Femur (tissue), 1 donor: ENCODE measurements around the gene PPFIA1.

Experiments used
- DNase-seq: peaks from one replicate; pipeline ENCODE4 v3.0.0-alpha.2; 2017

The PPFIA1 gene

DNA sequence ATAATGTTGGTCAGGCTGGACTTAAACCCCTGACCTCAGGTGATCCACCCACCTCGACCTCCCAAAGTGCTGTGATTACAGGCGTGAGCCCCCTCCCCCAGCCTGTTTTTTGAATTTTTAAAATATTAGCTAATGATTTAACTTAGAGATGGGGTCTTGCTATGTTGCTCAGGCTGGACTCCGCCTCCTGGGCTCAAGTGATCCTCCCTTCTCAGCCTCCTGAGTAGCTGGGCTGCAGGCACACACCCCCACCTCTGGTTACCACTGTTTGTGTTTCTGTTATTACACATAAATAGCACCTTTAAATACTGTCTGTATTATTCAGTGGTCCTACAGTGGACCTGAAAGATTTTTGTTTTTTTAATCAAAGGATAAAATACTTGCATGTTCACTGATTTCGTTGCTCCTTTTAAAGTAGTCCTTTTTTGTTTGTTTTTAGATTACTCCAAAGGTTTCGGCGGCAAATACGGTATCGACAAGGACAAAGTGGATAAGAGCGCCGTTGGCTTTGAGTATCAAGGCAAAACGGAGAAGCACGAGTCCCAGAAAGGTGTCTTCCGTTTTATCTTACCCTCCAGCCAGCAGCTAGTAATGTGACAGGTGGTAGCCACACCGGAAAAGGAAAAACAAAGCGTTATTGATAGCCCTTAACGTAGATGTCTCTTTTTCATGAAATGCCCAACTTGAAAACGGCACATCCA, 149.0 kb downstream of the PPFIA1 start:
- no peak for DNase-seq

GRCh38 chr11:70420008-70420464, 149.5 kb downstream of the PPFIA1 start:
- DNase-seq, result no peak

DNA sequence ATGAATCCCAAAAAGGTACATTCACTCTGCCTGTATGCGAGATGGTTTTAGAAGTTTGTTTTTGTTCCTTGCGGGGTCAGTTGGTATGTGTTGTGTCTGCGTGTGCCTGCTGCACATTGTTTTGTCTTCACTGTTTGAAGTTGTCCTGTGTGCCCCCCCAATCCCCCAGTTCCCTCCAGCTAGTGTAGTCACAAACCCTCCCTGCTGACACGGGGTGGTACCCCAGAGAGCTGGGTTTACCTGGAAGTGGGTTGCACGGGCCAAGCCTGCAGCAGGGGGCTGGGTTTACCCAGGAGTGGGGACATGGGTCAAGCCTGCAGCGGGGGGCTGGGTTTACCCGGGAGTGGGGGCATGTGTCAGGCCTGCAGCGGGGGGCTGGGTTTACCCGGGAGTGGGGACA, 150.0 kb downstream of the PPFIA1 start:
- DNase-seq, result no peak

DNA sequence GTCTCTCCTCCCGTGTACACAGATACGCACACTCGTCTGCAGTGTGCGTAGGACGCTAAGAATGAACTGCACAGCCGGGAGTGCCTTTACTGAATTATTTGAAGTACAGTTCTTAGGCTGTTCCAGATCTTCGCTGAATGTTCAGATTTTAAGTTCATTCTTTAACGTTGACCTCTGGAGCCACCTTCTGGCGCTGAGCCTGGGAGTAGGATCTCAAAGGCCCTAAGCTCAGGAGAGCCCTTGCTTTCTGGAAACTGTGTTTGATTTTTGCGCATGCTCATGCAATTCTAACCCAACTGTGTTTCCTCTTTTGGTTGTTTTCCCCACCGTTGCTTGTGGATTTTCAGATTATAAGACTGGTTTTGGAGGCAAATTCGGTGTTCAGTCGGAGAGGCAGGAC, 150.6 kb downstream of the PPFIA1 start:
- no peak for DNase-seq

DNA sequence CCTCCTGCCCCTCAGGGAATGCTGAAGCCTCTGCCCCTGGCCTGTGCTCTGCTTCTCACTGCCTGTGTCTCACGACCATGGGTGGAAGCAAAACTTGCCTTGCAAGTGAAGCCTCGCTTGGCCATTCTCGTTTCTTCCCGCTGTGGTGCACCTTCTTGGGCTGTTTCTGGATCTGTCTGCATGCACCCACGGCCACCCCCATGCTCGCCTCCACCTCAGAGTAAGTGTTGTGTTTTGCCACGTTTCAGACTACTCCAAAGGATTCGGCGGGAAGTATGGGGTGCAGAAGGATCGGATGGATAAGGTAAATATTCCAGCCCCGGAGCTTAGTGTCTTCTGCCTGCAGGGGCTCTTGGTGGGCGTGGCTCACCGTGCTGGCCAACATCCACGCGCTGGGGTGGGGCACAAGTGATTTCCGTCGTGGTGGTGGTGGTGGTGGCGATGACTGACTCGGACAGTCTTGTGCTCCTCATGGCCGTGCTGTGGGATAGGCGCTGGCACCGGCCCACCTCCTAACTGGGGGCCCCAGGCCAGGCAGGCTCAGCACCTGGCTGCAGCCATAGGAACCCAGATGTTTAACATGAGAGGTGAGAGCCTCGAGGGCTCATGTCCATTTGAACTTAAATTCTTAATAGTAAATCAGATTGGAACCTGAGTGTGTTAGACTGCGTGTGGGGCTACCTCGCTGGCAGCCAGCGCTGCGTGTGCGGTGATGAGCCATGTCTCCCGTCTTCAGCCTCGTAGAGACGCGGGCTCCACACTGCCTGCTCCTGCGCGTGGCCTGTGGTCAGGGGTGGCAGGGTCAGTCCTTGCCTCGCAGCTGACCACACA, 152.4 kb downstream of the PPFIA1 start:
- no peak for DNase-seq

GRCh38 chr11:70423523-70424505, 153.3 kb downstream of the PPFIA1 start:
- peak; percentile 38 for DNase-seq

GRCh38 chr11:70424765-70425344, 154.4 kb downstream of the PPFIA1 start:
- DNase-seq, result no peak

DNA sequence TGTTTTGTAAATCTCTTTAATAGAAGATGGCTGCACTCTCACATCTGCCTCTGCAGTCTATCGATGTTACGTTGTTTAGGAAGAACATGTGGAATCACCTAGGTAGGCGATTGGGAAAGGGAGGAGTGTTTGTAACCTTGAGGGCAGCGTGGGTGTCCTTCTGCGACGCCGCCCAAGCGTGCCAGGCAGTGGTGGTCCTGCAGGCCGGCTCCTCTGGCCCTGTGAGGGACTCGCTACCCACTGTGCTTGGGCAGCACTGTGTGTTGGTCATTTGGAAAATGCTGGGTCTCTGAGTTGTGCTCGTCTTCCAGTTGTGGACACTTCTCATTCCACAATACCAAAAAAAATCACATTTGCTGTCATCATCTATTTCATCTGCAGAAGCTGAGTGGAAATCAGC, 156.9 kb downstream of the PPFIA1 start:
- DNase-seq, result no peak

DNA sequence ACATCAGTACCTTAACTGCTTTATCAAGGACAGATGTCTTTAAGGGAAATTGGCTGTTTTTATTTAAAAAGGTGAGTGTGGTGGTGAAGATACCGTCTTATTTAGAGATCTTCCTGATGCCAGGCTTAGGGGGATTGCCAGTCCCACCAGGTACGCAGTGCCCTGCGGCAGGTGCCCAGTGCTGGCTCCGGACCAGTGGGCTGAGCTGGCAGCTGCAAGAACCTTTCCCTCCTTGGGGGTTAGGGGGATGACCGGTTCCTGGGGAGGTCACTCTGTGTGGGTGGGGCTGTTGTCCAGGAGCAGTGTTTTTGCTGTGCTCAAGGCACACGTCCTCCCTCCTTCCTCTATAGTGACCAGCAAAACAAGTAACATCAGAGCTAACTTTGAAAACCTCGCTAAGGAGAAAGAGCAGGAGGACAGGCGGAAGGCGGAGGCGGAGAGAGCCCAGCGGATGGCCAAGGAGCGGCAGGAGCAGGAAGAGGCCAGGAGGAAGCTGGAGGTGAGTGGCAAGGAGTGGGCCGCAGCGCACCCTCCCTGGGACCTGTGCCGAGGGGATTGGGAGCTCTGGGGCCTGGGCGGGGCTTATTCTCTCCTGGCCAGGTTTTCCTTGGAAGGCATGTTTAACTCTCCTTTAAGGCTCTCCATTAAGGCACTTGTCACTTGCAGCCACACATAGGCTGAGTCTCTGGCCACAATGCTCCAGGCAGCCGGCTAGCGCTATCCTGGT, 158.4 kb downstream of the PPFIA1 start:
- DNase-seq, result no peak

DNA sequence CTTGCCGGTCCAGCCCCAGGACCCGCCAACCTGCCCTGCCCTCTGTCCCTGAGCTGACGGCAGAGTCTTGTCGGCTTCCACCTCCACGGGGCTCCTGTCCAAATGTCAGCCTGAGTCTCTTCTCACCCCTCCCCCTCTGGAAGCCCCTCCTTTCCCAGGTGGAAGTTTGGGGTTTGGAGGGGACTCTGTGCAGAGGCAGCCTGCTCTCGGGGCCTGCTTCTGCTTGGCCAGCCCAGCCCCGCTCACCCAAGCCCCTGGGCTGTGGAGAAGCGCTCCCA, 158.9 kb downstream of the PPFIA1 start:
- DNase-seq, result no peak

DNA sequence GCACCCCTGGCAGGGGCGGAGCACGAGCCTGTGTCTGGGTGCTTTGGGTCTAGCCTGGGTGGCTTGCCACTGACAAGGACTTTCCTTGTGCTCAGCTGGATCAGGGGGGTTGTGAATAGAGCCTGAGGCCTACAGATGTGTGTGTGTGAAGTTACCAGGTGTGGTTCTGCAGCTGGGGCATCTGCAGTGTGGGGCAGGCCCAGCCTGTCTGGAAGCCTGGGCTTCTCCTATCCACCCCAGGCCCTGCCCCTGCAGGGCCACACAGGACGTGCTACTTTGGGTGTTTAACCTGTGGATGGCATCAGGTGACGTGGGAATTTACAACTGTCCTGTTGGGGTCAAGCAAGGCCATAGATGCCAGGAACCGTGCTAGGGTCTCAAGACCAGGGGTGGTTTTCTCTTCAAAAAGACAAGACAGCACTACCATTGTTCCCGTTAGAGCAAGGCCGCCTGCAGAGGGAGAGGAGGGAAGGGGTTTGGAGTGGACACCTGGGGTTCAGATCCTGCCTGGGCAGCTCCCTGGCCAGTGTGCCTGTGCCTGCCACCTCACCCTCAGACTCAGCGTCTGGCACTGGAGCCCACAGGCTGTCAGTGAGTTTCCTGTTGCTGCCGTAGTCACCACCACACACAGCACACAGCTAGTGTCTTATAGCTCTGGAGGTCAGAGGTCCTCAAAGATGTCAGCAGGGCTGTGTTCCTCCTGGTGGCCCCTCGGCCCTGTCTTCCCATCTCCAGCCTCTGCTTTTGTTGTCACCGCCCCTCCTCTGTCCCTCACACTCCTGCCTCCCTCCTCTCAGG, 159.4 kb downstream of the PPFIA1 start:
- DNase-seq, result no peak

GRCh38 chr11:70430671-70431574, 160.4 kb downstream of the PPFIA1 start:
- DNase-seq, result no peak

- no peak for DNase-seq
Measured at GRCh38 chr11:70431611-70432010, 161.1 kb downstream of the PPFIA1 start.

DNA sequence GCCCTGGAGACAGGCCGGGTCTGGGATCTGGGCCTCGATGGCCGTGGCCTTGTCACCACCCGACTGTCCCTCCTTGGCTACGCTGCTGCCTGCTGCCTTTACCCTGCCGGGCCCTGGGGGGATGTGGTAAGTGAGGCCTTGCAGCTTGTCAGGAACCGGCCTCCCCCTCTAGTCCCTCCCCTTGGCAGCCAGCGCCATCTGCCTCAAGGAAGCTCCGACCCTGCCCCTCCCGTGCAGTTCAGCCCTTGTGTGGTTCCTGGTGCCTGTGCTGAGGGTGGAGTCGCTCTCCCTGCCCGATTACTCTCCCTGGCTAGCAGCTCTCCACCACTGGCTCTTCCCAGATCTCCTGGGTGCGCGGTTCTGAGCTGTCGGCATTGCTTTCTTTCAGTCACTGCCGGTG, 161.6 kb downstream of the PPFIA1 start:
- no peak for DNase-seq

- no peak for DNase-seq
Measured at GRCh38 chr11:70432580-70432979, 162.1 kb downstream of the PPFIA1 start.

- no peak for DNase-seq
Measured at GRCh38 chr11:70433038-70433437, 162.5 kb downstream of the PPFIA1 start.

DNA sequence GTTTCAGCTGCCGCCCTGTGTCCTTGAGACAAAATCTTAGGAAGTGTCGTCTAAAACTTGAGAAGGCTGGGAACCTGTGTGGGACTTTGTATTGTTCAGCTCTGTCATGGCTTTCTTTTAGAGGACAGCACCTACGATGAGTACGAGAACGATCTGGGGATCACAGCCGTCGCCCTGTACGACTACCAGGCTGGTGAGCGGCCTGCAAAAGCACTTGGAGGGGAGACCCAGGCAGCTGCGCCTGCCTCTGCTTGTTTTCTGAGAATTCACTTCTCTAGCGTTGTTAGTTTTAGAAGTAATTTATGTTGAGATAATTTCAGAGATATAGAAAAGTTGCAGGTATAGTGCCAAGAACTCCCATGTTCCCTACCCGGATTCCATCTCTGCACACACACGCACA, 163.0 kb downstream of the PPFIA1 start:
- DNase-seq, result no peak
